Prostate gland (tissue), 2 donors: ENCODE results near the gene ZNF532.

Experiments used
- CTCF ChIP-seq, 4 experiments: fragments of 200-600 bp in 2 of 4; fragments of 450-650 bp in 2 of 4; sonication (generic) in 2 of 4; IDR thresholded peaks; 1 replicate in 3 of 4; 2 replicates in 1 of 4; pipeline ENCODE4 v1.5.1; 2016 to 2019; ENCODE audit warnings: antibody characterized with exemption in 4 of 4, mild to moderate bottlenecking in 2 of 4, moderate library complexity in 2 of 4
- POLR2A ChIP-seq: fragments of 450-650 bp; IDR thresholded peaks from one replicate; pipeline ENCODE4 v1.6.1; 2016; ENCODE audit warnings: antibody characterized with exemption, mild to moderate bottlenecking

GRCh38 chr18:59024829-59025228 is 160.2 kb downstream of the ZNF532 start:
- TF ChIP-seq POLR2A = no peak
- no peak for TF ChIP-seq CTCF (IDR thresholded peaks at IDR 0.05)
